ENCODE measurements around the gene SLC35B2.

The SLC35B2 gene

GRCh38 chr6:44243345-44243744, 14.0 kb downstream of the SLC35B2 start:
- Histone ChIP-seq H3K36me3 (replicated peaks; ENCODE audit: insufficient read depth, low read length) (no peaks in the 10 kb centered on the region; the same call in 1 of the 2 replicates), H3K4me1 (ENCODE audit: low read length) (peaks cover 8% of the 10 kb centered on the region), H2AFZ (ENCODE audit: low read length) (no peak overlapping the region), H3F3A (ENCODE audit: insufficient read depth, low read length) (peaks cover 20% of the 10 kb centered on the region), H3K9ac (ENCODE audit: low read length) (no peak overlapping the region), H3K9me2 (replicated peaks; ENCODE audit: insufficient read depth, low read length) (no peaks in the 10 kb centered on the region), H3K9me3 (replicated peaks; ENCODE audit: insufficient read depth, low read length) (no peaks in the 10 kb centered on the region), H3K27ac (ENCODE audit: low read length) (no peak overlapping the region), H3K79me2 (ENCODE audit: low read length) (peaks cover 22% of the 10 kb centered on the region), H3K4me2 (ENCODE audit: low read depth, low read length) (no peak overlapping the region), H3K27me3 (replicated peaks; ENCODE audit: insufficient read depth, low read length) (no peaks in the 10 kb centered on the region), H4K20me1 (ENCODE audit: insufficient read depth, low read length) (peaks cover 10% of the 10 kb centered on the region), H3K4me3 (ENCODE audit: low read length) (no peak overlapping the region)
- DNase-seq: no peak
- TF ChIP-seq CTCF (IDR thresholded peaks at IDR 0.05; ENCODE audit: low read length) (no peak), EZH2 (optimal IDR thresholded peaks at IDR 0.05; ENCODE audit: low read depth, low read length) (no peak), EZH2phosphoT487 (IDR thresholded peaks at IDR 0.05; ENCODE audit: low read length) (no peak)

GRCh38 chr6:44238687-44239350, 18.5 kb downstream of the SLC35B2 start:
- Histone ChIP-seq H3K4me1 (ENCODE audit: low read length) (peaks cover 5% of the 10 kb centered on the region), H3F3A (ENCODE audit: insufficient read depth, low read length) (0 out of 2 replicates have a peak, but pooled peaks cover 7% of the 10 kb centered on the region), H3K9me2 (replicated peaks; ENCODE audit: insufficient read depth, low read length) (no peaks in the 10 kb centered on the region), H2AFZ (ENCODE audit: low read length) (no peak overlapping the region), H3K36me3 (replicated peaks; ENCODE audit: insufficient read depth, low read length) (no peaks in the 10 kb centered on the region), H3K4me2 (ENCODE audit: low read depth, low read length) (no peak overlapping the region), H3K79me2 (ENCODE audit: low read length) (no peaks in the 10 kb centered on the region), H3K9me3 (replicated peaks; ENCODE audit: insufficient read depth, low read length) (no peaks in the 10 kb centered on the region), H3K27ac (ENCODE audit: low read length) (no peak overlapping the region), H4K20me1 (ENCODE audit: insufficient read depth, low read length) (no peaks in the 10 kb centered on the region), H3K9ac (ENCODE audit: low read length) (no peak overlapping the region), H3K4me3 (ENCODE audit: low read length) (no peak overlapping the region), H3K27me3 (replicated peaks; ENCODE audit: insufficient read depth, low read length) (no peaks in the 10 kb centered on the region)
- no peak for TF ChIP-seq EZH2phosphoT487 (IDR thresholded peaks at IDR 0.05; ENCODE audit: low read length)
- TF ChIP-seq EZH2 (optimal IDR thresholded peaks at IDR 0.05; ENCODE audit: low read depth, low read length): no peak
- no peak for TF ChIP-seq CTCF (IDR thresholded peaks at IDR 0.05; ENCODE audit: low read length)
- no peak for DNase-seq

- Histone ChIP-seq H3K4me3 (ENCODE audit: low read length) (peak overlapping the region; percentile 76), H3K9me3 (replicated peaks; ENCODE audit: insufficient read depth, low read length) (no peaks in the 10 kb centered on the region), H3K4me2 (ENCODE audit: low read depth, low read length) (peak overlapping the region; percentile 77), H3K9ac (ENCODE audit: low read length) (peak overlapping the region; percentile 78), H2AFZ (ENCODE audit: low read length) (peak overlapping the region; percentile 73), H3K27me3 (replicated peaks; ENCODE audit: insufficient read depth, low read length) (no peaks in the 10 kb centered on the region), H3K79me2 (ENCODE audit: low read length) (no peaks in the 10 kb centered on the region), H3K27ac (ENCODE audit: low read length) (peak overlapping the region; percentile 42; the same call in 1 of the 2 replicates), H4K20me1 (ENCODE audit: insufficient read depth, low read length) (no peaks in the 10 kb centered on the region), H3K36me3 (replicated peaks; ENCODE audit: insufficient read depth, low read length) (no peaks in the 10 kb centered on the region), H3F3A (ENCODE audit: insufficient read depth, low read length) (0 out of 2 replicates have a peak, but pooled peaks cover 7% of the 10 kb centered on the region), H3K4me1 (ENCODE audit: low read length) (peaks cover 5% of the 10 kb centered on the region), H3K9me2 (replicated peaks; ENCODE audit: insufficient read depth, low read length) (no peaks in the 10 kb centered on the region)
- peak; percentile 69 for DNase-seq
- TF ChIP-seq EZH2 (optimal IDR thresholded peaks at IDR 0.05; ENCODE audit: low read depth, low read length) (no peak), EZH2phosphoT487 (IDR thresholded peaks at IDR 0.05; ENCODE audit: low read length) (no peak), CTCF (IDR thresholded peaks at IDR 0.05; ENCODE audit: low read length) (peak; percentile 95)
Measured at GRCh38 chr6:44237813-44238433, 19.4 kb downstream of the SLC35B2 start.
